Omental fat pad (tissue), 4 donors: ENCODE measurements around the gene TUT1. TPM values are rescaled to one million over a fixed set of nuclear protein-coding genes. Genes with fewer than 3 reads are reported as not detected.
"Not testable (repeated sequence)": the region's sequence is repeated elsewhere in the genome, so short reads cannot be mapped to it uniquely, and the experiment has no call there.

Experiments
- ATAC-seq: fragments of 150-250 bp; one replicate; pipeline ENCODE4 v1.9.1; 2016; ENCODE audit warnings: mild to moderate bottlenecking, moderate library complexity; ENCODE audit not compliant: low FRiP score
- DNase-seq: peaks from one replicate; pipeline ENCODE4 v3.0.0-alpha.2; 2019; ENCODE audit warnings: low spot score
- total RNA-seq, 4 donors: library from RNA; depleted of rRNA; stranded (reverse); fragments of >200 nt; gene quantifications; one replicate each; pipeline ENCODE4 v1.1.0, GENCODE V29; 2016
- TF ChIP-seq, protein P1 (sequence below), 3 donors: fragments of 450-650 bp; IDR thresholded peaks; one replicate each; pipeline ENCODE4 v1.5.1; 2016 to 2017; ENCODE audit warnings: antibody characterized with exemption in 3 of 3, mild to moderate bottlenecking in 3 of 3, moderate library complexity in 2 of 3

TUT1 gene
- total RNA-seq, 4 donors from 2014 or later = 7.9 to 11.0 (median 10.5) TPM

DNA sequence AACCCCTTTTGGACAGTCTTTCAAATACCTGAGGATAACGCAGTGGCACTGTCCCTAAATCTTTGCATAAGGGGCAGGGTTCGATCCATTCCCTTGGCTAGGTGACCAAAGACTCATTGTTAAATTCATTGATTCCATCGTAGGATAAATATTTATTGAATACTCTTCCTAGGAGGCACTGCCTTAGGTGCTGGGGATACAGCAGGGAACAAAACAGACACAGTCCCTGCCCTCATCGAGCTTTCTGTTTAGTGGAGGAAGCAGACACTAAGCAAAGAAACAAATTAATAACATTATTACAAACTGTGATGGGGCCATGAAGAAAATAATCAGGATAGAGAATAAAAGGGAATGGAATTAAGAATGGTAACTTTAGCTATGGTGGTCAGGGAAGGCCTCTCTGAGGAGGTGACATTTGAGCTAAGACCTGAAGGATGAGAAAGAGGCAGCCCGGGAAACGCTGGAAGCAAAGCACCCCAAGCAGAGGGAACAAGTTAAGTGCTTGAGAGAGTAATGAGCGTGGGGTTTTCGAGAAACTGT is 29.8 kb upstream of the TUT1 start:
- ATAC-seq = no peak
- TF ChIP-seq, protein P1, sequence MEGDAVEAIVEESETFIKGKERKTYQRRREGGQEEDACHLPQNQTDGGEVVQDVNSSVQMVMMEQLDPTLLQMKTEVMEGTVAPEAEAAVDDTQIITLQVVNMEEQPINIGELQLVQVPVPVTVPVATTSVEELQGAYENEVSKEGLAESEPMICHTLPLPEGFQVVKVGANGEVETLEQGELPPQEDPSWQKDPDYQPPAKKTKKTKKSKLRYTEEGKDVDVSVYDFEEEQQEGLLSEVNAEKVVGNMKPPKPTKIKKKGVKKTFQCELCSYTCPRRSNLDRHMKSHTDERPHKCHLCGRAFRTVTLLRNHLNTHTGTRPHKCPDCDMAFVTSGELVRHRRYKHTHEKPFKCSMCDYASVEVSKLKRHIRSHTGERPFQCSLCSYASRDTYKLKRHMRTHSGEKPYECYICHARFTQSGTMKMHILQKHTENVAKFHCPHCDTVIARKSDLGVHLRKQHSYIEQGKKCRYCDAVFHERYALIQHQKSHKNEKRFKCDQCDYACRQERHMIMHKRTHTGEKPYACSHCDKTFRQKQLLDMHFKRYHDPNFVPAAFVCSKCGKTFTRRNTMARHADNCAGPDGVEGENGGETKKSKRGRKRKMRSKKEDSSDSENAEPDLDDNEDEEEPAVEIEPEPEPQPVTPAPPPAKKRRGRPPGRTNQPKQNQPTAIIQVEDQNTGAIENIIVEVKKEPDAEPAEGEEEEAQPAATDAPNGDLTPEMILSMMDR (IDR thresholded peaks at IDR 0.05) = no peak
- no peak for DNase-seq

DNA sequence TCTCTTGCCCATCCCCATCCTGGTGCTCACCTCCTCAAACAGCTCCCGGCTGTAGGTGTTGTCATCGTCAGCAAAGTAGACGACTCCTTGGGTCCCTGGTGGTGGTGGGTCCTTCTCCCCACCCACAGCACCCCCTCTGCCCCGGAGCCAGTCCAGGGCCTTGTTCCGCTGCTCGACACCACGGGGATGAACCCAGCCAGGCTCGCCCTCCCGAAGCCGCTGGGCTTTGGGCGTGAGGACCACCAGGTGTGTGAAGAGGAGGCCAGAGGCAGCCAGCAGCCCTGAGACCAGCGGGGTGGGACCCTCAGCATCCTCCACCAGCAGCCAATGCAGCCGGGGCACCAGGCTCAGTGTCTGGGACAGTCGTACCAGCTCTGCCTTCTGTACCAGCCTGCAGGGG is 25.6 kb upstream of the TUT1 start:
- ATAC-seq, DNase-seq: not testable (repeated sequence)

DNA sequence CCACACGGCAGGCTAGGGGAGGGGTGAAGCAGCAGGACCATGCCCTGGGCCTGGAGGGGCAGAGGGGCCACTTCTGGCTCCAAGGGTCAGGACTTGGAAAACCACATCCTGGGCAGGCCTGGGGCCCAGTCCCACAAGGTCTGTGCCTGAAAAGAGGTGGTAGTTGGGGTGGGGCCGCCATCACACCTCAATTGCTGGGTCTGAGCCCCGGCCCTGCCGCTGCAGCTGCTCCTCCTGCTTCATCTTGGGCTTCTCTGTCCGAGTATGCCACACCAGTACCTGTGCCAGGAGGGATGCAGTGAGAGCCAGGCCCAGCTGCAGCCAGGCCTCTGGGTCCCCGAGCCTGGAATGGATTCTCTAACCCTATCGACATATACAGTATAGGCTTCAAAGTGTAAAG is 24.2 kb upstream of the TUT1 start:
- DNase-seq = no peak
- TF ChIP-seq, protein P1 (IDR thresholded peaks at IDR 0.05) = no peak
- ATAC-seq = no peak

DNA sequence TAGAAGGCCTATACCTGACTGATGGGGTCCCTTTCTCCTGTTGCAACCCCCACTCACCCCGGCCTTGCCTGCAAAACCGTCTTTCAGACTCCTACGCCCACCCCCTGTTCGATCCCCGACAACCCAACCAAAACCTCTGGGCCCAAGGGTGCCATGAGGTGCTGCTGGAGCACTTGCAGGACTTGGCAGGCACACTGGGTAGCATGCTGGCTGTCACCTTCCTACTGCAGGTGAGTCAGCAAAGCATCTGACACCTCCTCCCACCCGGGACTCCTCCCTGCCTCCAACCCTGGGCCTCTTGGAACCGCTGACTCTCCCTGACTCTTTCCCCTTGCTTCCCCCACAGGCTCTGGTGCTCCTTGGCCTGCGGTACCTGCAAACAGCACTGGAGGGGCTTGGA is 23.0 kb upstream of the TUT1 start:
- no peak for ATAC-seq
- TF ChIP-seq, protein P1 (IDR thresholded peaks at IDR 0.05) = no peak
- no peak for DNase-seq

DNA sequence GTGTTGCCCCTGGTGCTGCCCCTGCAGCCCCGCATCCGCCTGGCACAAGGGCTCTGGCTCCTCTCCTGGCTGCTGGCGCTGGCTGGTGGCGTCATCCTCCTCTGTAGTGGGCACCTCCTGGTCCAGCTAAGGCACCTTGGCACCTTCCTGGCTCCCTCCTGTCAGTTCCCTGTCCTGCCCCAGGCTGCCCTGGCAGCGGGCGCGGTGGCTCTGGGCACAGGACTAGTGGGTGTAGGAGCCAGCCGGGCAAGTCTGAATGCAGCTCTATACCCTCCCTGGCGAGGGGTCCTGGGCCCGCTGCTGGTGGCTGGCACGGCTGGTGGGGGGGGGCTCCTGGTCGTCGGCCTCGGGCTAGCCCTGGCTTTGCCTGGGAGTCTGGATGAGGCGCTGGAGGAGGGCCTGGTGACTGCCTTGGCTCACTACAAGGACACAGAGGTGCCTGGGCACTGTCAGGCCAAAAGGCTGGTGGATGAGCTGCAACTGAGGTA is 22.0 kb upstream of the TUT1 start:
- no peak for ATAC-seq
- no peak for DNase-seq
- TF ChIP-seq, protein P1 (IDR thresholded peaks at IDR 0.05) = no peak

DNA sequence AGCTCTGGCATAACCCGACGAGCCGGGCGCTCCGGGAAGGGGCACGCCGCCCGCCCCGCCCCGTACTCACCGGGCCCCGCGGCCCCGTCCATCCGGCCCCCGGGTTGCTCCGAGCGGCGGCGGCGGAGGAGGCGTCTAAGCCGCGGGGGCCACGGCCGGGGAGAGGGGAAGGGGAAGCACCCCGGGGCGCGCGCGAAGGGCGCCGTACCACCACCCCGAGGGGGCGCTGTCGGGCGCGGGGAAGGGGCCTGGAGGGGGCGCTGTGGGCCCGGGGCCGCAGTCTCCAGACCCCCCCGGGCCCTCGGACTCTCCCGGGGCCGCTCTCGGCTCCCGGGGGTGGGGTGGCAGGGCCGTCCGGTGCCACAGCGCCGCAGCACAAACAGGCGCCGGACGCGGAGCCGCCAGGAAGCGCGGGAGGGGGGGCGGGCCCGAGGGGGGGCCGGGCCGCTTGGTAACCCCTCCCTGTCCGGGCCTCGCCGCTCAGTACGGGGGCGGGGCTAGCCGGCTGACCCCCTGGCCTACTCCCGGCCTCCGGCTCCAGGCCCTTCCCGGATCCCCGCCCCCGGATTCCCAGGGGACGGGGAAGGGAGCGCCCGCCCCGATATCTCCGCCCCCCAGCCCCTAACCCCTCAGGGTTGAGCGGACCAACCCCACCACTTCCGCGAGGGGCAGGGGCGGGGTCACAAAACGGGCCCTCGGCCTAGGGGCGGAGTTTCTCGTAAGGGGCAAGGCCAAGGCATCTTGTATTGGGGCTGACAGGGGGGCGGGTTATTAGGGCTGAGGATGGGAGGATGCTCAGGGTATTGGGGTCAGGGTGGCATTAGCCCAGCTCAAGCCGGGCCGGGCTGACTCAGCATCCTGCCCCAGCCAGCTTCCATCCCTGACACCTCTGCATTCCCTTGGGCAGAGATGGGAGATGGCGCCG is 21.3 kb upstream of the TUT1 start, which contains the start of the genes EML3 and ROM1:
Gene EML3, minus strand, starts transcription at position 410 of the 925 bp plus-strand sequence. Its CDS starts 318 bp downstream, at position 92.
Gene ROM1, plus strand, starts transcription at position 892 of the 925 bp plus-strand sequence. Its CDS starts 25 bp downstream, at position 917.
- ATAC-seq = peak; percentile 88
- DNase-seq = peak; percentile 90
- TF ChIP-seq, protein P1 (IDR thresholded peaks at IDR 0.05) = peak in 2 of 3 donors; percentile 13 to 97

DNA sequence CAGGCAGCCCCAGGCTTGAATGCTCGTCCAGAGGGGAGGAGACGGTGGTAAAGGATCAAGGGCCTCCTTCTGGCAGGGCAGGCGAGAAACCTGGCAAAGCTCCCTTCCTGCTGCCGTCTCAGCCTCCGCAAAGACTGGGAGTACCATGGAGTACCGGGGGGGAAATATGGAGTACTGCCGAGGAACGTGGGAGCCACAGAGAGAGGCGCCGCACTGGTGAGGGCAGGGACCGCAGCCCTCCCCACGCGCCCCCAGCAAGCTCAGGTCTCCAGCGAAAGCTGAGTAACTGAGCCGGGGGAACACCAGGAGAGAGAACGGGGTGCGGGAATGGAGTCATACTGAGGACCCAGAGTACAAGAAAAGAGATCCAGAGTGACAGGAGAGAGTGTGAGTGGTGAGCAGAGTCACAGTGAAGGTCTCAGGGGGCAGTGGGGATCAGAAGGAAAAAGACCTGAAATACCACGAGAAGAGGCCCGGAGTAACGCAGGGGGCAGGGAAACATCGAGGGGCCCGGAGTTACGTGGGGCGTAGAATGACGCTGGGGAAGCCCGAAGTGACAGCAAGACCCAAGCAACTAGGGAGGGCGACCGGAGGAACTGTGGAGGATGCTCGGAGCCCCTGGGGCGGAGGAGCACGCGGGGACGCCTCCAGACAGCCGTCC is 20.5 kb upstream of the TUT1 start:
- peak; percentile 8 for ATAC-seq

More for the DNA sequence above, 20.5 kb upstream of the TUT1 start:
- no peak for DNase-seq
- TF ChIP-seq, protein P1 (IDR thresholded peaks at IDR 0.05) = no peak
